HepG2 (cell line): ENCODE results near the gene TPGS1. TPM values are rescaled to one million over a fixed set of nuclear protein-coding genes. Genes with fewer than 3 reads are reported as not detected.

Experiments
- ATAC-seq: fragments of 200-7000 bp; cut with Tn5 transposase; 3 replicates; pipeline ENCODE4 v1.9.1; 2020; ENCODE audit warnings: mild to moderate bottlenecking, moderate library complexity
- BruUV-seq: library from RNA; stranded (reverse); fragments of 400-500 nt; replicated peaks from 2 replicates; lab custom pipeline; 2021; lab: Mats Ljungman, UMichigan
- CTCF ChIA-PET: fragments of 300-600 bp; formaldehyde crosslinking; extraction: SDS; loops from one replicate; lab custom pipeline; 2021; ENCODE audit warnings: low total read pairs, inconsistent platforms, low intra/inter-chr PET ratio; lab: Yijun Ruan, JAX
- POLR2A ChIA-PET: fragments of 350-600 bp; sonication (Branson Sonifier 250); formaldehyde crosslinking; loops from one replicate; lab custom pipeline; 2020; ENCODE audit warnings: antibody characterized with exemption, inconsistent platforms; lab: Yijun Ruan, JAX
- DNase-seq: peaks from one replicate; pipeline ENCODE4 v3.0.0-alpha.2; 2015; ENCODE audit warnings: low spot score
- FAIRE-seq: peaks from 3 replicates; lab custom pipeline; 2011; peaks lifted over from hg19 to GRCh38; lab: Jason Lieb, UNC
- H2AFZ ChIP-seq: one replicate; pipeline ENCODE4 v1.6.1; 2011; ENCODE audit warnings: low read length, inconsistent platforms
- H3K27ac ChIP-seq: fragments of 300-600 bp; 3 replicates; pipeline ENCODE4 v1.8.0; 2011; ENCODE audit warnings: mixed run types, mild to moderate bottlenecking, mixed read lengths, low read length, inconsistent platforms; ENCODE audit not compliant: insufficient read depth; ENCODE audit errors: extremely low read length
- H3K27me3 ChIP-seq, 2 experiments: fragments of 200-600 bp in 1 of 2; 2 replicates in 1 of 2; 3 replicates in 1 of 2; pipeline versions ENCODE4 v1.6.0 to v1.8.0; 2011; ENCODE audit warnings: low read length in 2 of 2, mild to moderate bottlenecking in 2 of 2, moderate library complexity in 2 of 2, inconsistent platforms in 1 of 2; ENCODE audit not compliant: insufficient read depth in 2 of 2, control insufficient read depth in 1 of 2
- H3K36me3 ChIP-seq, 2 experiments: fragments of 200-600 bp in 1 of 2; replicated peaks in 1 of 2; 2 replicates in 1 of 2; 3 replicates in 1 of 2; pipeline versions ENCODE4 v1.5.1 to v1.8.0; 2011; ENCODE audit warnings: low read length in 2 of 2, inconsistent platforms in 1 of 2; ENCODE audit not compliant: insufficient read depth in 2 of 2, control insufficient read depth in 1 of 2
- H3K4me1 ChIP-seq: 2 replicates; pipeline ENCODE4 v1.5.1; 2012; ENCODE audit warnings: low read length, inconsistent platforms; ENCODE audit not compliant: insufficient read depth
- H3K4me2 ChIP-seq: 2 replicates; pipeline ENCODE4 v1.6.0; 2011; ENCODE audit warnings: low read depth, low read length, inconsistent platforms
- H3K4me3 ChIP-seq, 3 experiments: fragments of 200-600 bp in 1 of 3; sonication (generic), shearing (Covaris generic) in 1 of 3; replicated peaks in 1 of 3; 2 replicates each; pipeline ENCODE4 v1.5.1; 2011 to 2016; ENCODE audit warnings: low read length in 3 of 3, inconsistent platforms in 2 of 3, low read depth in 2 of 3, mild to moderate bottlenecking in 2 of 3, control low read depth in 1 of 3, mixed read lengths in 1 of 3; ENCODE audit not compliant: insufficient read depth in 1 of 3
- H3K79me2 ChIP-seq: one replicate; pipeline ENCODE4 v1.6.1; 2011; ENCODE audit warnings: low read length, inconsistent platforms; ENCODE audit not compliant: insufficient read depth
- H3K9ac ChIP-seq: 2 replicates; pipeline ENCODE4 v1.6.0; 2011; ENCODE audit warnings: mild to moderate bottlenecking, low read depth, low read length, inconsistent platforms; ENCODE audit not compliant: insufficient read depth
- H3K9me3 ChIP-seq: 2 replicates; pipeline ENCODE4 v1.5.1; 2012; ENCODE audit warnings: mild to moderate bottlenecking, low read length
- H4K20me1 ChIP-seq: 2 replicates; pipeline ENCODE4 v1.6.0; 2011; ENCODE audit warnings: inconsistent platforms, mild to moderate bottlenecking, low read length, moderate library complexity; ENCODE audit not compliant: insufficient read depth
- KDM5B ChIP-seq: sonication (generic); formaldehyde crosslinking; IDR thresholded peaks from 2 replicates; pipeline ENCODE4 v1.4.0; 2020; ENCODE audit warnings: missing genetic modification reagents, mild to moderate bottlenecking, borderline replicate concordance
- SALL1 ChIP-seq: sonication (generic); formaldehyde crosslinking; IDR thresholded peaks from 2 replicates; pipeline ENCODE4 v1.8.0; 2022; ENCODE audit warnings: mild to moderate bottlenecking, missing genetic modification reagents
- WGBS: methylation state at CpG from one replicate; pipeline ENCODE4 v1.1.6; 2017; ENCODE audit warnings: low lambda C conversion rate; 5-methylcytosine and 5-hydroxymethylcytosine counted together
- in situ Hi-C: cut with HindIII; loops from 2 replicates; pipeline ENCODE4 v1.10.0; 2017; ENCODE audit warnings: low pct_unique_long_range_greater_than_20kb; ENCODE audit not compliant: extremely low pct_ligation_motif_present
- intact Hi-C: fragments of 100-400 bp; cut with micrococcal nuclease; formaldehyde crosslinking; loops from one replicate; pipeline ENCODE4 v1.10.0; 2022; ENCODE audit not compliant: unreplicated experiment
- polyA plus RNA-seq, 8 experiments: library from polyadenylated mRNA; depleted of rRNA in 3 of 8; stranded (reverse) in 7 of 8; unstranded in 1 of 8; fragments of >200 nt; fragmentation: Illumina TruSeq in 4 of 8; extraction: Trizol in 4 of 8; gene quantifications; 2 replicates each; pipeline versions ENCODE4 v1.2.1 to v1.2.3, GENCODE V29; 2011 to 2016; ENCODE audit warnings: low read depth in 4 of 8, missing spikeins in 1 of 8, mixed read lengths in 1 of 8; ENCODE audit not compliant: insufficient read depth in 1 of 8
- total RNA-seq, 5 experiments: library from RNA; depleted of rRNA; stranded (reverse); fragments of >200 nt; fragmentation: Illumina TruSeq; extraction: Trizol; gene quantifications; 2 replicates each; pipeline ENCODE4 v1.2.3, GENCODE V29; 2016; ENCODE audit warnings: low read depth in 1 of 5
- TF ChIP-seq, protein P1 (sequence below): IDR thresholded peaks from 2 replicates; pipeline ENCODE4 v1.6.1; 2016
- TF ChIP-seq, protein P2 (sequence below): sonication (generic); formaldehyde crosslinking; IDR thresholded peaks from 2 replicates; pipeline ENCODE4 v1.5.1; 2020; ENCODE audit warnings: mild to moderate bottlenecking, missing genetic modification reagents, moderate library complexity

TPGS1 gene
- total and polyA plus RNA-seq, 2 of the 13 experiments (the other 11 are each of a cell fraction or from before 2014, with no cell fraction given): 1.1 to 6.2 TPM

DNA sequence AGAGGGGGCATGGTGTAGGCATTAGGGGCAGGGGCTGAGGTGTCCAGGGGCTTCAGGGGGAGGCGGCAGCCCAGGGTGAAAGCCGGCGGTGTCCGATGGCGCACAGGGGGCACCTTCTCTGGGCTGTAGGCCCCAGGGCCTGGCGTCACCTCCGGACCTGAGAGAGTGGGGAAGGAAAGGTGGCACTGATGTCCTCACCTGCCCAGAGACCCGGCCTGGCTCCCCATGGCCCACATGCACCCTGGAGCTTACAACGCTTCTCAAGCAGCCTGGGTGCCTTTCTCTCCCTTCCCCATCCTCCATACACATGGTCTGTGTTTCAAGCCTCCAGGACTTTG, 43.1 kb upstream of the TPGS1 start:
- ChIA-PET CTCF (no interaction called here), POLR2A (no interaction called here)
- no peak overlapping the region for H3K27ac ChIP-seq
- no peak overlapping the region; a peak in 1 of 6 replicates for H3K4me3 ChIP-seq
- H3K27me3 ChIP-seq: peaks cover 1 to 5% of the 10 kb centered on the region in 2 experiments; a peak in 2 of 5 replicates
- intact Hi-C loops: no loop called here
- no peaks in the 10 kb centered on the region for H3K9me3 ChIP-seq
- no peak for DNase-seq
- H4K20me1 ChIP-seq: no peaks in the 10 kb centered on the region; the same call in 1 of the 2 replicates
- ATAC-seq: no peak
- no peaks in the 10 kb centered on the region for H3K36me3 ChIP-seq
- TF ChIP-seq KDM5B (CRISPR knock-in tag) (0 out of 2 replicates have a peak, but pooled peaks have one; percentile 6), SALL1 (0 out of 2 replicates have a peak, but pooled peaks have one; percentile 16)
- TF ChIP-seq, protein P1, sequence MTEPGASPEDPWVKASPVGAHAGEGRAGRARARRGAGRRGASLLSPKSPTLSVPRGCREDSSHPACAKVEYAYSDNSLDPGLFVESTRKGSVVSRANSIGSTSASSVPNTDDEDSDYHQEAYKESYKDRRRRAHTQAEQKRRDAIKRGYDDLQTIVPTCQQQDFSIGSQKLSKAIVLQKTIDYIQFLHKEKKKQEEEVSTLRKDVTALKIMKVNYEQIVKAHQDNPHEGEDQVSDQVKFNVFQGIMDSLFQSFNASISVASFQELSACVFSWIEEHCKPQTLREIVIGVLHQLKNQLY (CRISPR knock-in tag): no peak
- TF ChIP-seq, protein P2, sequence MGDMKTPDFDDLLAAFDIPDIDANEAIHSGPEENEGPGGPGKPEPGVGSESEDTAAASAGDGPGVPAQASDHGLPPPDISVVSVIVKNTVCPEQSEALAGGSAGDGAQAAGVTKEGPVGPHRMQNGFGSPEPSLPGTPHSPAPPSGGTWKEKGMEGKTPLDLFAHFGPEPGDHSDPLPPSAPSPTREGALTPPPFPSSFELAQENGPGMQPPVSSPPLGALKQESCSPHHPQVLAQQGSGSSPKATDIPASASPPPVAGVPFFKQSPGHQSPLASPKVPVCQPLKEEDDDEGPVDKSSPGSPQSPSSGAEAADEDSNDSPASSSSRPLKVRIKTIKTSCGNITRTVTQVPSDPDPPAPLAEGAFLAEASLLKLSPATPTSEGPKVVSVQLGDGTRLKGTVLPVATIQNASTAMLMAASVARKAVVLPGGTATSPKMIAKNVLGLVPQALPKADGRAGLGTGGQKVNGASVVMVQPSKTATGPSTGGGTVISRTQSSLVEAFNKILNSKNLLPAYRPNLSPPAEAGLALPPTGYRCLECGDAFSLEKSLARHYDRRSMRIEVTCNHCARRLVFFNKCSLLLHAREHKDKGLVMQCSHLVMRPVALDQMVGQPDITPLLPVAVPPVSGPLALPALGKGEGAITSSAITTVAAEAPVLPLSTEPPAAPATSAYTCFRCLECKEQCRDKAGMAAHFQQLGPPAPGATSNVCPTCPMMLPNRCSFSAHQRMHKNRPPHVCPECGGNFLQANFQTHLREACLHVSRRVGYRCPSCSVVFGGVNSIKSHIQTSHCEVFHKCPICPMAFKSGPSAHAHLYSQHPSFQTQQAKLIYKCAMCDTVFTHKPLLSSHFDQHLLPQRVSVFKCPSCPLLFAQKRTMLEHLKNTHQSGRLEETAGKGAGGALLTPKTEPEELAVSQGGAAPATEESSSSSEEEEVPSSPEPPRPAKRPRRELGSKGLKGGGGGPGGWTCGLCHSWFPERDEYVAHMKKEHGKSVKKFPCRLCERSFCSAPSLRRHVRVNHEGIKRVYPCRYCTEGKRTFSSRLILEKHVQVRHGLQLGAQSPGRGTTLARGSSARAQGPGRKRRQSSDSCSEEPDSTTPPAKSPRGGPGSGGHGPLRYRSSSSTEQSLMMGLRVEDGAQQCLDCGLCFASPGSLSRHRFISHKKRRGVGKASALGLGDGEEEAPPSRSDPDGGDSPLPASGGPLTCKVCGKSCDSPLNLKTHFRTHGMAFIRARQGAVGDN (CRISPR knock-in tag): peak; percentile 46
- FAIRE-seq: no peak
- H2AFZ ChIP-seq: no peak overlapping the region
- 0 out of 2 replicates have a peak overlapping the region, but pooled peaks have one; percentile 8 for H3K9ac ChIP-seq
- H3K4me1 ChIP-seq: peaks cover 33% of the 10 kb centered on the region
- WGBS: 62% methylated on average over 5 of the region's 9 CpGs
- no peaks in the 10 kb centered on the region for H3K79me2 ChIP-seq
- no TSS peak for BruUV-seq
- H3K4me2 ChIP-seq: no peak overlapping the region
- in situ Hi-C loops: no loop called here
